AG08395 (cell line): Measurements from ENCODE around the gene KRTAP12-1.

Source experiments
- DNase-seq: peaks from one replicate; pipeline ENCODE4 v3.0.0; 2012; ENCODE audit warnings: mixed read lengths, low spot score

The KRTAP12-1 gene, protein sequence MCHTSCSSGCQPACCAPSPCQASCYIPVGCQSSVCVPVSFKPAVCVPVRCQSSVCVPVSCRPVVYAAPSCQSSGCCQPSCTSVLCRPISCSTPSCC

GRCh38 chr21:44681861-44682579 is at the start of gene KRTAP12-1:
Gene KRTAP12-1, minus strand, starts transcription at chr21:44682163. Its CDS starts 40 bp downstream, at chr21:44682123.
- DNase-seq = no peak

- no peak for DNase-seq
These were observed 49.1 kb upstream of the KRTAP12-1 start for GRCh38 chr21:44730951-44731579.

DNA sequence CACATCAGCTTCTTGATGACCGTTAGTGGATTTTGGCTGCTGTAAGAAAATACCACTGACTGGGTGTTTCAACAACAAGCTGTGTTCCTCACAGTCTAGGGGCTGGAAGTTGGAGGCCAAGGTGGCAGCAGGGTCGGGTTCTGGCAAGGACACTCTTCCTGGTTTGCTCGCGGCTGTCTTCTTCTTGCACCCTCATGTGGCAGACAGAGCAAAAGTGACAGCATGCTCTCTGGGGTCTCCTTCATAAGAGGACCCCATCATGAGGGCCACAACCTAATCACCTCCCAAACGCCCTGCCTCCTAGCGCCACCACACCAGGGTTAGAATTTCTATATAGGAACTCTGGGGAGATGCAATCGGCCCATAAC is 48.0 kb upstream of the KRTAP12-1 start:
- no peak for DNase-seq

GRCh38 chr21:44729336-44730027 is 47.5 kb upstream of the KRTAP12-1 start:
- no peak for DNase-seq

GRCh38 chr21:44728716-44729115 is 46.8 kb upstream of the KRTAP12-1 start:
- DNase-seq = no peak

- DNase-seq = no peak
These were observed 45.8 kb upstream of the KRTAP12-1 start for GRCh38 chr21:44727757-44728156.

DNA sequence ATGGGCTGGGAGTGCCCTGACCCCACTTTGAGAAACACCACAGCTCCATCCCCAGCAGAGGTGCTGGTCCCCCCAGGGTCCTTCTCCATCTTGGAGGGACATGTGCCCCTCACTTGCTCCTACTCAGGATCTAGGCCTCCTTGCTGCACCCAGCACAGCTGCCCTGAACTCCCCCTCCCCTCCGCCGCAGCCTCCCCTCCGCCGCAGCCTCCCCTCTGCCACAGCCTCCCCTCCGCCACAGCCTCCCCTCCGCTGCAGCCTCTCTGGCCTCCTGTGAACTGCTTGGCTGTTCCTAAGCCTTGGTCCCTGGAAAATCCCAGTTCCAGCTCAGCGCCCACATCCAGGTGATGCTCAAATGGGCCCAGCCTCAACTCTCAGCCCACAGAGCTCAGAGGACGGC is 45.4 kb upstream of the KRTAP12-1 start:
- no peak for DNase-seq

DNA sequence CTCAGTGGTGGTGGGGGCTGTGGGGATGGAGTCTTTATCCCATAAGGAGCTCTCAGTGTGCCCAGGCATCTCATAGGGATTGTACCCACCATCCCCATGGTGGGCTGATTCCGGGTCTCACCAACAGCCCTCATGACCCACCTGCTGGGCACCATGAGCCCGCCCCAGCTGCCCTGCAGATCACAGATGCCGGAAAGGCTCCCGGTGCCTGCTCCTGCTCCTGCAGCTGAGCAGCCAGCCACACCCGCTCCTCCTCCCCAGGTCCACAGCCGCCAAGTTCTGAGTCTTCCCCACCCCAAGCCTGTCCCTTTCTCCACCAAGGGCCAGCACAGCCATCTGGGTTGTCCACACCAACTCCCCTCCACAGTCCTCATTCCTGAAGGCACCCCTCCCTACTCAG is 44.9 kb upstream of the KRTAP12-1 start:
- no peak for DNase-seq

- no peak for DNase-seq
These were observed 43.0 kb upstream of the KRTAP12-1 start for GRCh38 chr21:44724926-44725325.

- no peak for DNase-seq
These were observed 42.2 kb upstream of the KRTAP12-1 start for GRCh38 chr21:44724196-44724595.

GRCh38 chr21:44723177-44724131 is 41.5 kb upstream of the KRTAP12-1 start:
- DNase-seq = no peak

DNA sequence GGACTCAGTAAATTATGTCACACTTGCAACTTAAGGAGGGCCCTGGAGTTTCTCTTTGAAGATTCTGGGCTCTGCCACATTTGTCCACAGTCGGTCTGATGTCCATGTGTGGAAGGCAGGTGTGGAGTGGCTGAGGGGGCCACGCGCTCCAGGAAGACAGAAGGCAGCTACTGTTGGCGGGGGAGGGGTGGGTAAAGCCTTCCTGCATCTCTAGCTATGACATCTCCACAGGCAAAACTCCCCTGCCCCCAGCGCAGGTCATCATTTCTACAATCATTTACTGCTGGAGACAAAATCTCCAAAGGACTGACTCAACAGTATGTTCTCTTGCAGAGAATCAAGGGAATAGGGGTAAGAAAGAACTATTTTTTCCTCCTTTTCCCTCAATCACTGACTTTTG is 40.8 kb upstream of the KRTAP12-1 start:
- DNase-seq = no peak

DNA sequence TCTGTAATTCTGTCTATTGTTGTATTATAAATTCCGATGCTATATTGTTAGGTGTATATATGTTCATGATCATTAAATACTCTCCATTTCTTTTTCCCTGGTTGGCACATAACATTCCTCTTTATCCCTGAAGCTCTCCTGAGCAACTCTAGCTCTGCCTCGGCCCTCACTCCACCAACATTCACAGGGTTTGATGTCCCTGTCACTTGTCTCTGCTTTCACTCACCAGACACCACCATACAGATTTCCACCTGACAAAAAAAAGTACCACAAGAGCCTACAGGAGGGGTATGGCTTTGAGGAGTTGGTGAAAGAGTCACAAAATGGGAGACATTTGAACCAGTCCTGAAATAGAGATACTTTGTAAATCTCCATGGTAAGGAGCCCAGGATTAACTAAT is 38.2 kb upstream of the KRTAP12-1 start:
- DNase-seq = no peak

DNA sequence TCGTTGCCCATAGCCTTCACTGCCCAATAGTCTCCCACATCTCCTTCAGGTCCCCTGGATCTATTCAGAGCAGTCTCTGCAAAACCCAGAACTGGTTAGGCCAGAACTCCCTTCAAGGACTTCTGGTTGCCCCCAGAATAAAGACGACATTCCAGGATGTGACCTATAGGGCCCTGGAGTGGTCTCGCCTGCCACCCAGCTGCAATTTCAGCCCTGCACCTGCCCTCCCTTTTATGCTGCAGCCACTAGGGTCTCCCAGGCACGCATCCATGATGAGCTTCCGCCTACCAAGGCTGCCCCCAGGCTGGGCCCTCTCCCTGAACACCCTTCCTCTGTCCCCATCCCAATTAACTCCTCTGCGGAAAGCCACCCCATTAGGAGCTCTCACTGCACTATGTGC is 36.6 kb upstream of the KRTAP12-1 start:
- DNase-seq = no peak

GRCh38 chr21:44718093-44718492 is 36.1 kb upstream of the KRTAP12-1 start:
- DNase-seq = no peak

- no peak for DNase-seq
These were observed 35.0 kb upstream of the KRTAP12-1 start for GRCh38 chr21:44716984-44717383.

DNA sequence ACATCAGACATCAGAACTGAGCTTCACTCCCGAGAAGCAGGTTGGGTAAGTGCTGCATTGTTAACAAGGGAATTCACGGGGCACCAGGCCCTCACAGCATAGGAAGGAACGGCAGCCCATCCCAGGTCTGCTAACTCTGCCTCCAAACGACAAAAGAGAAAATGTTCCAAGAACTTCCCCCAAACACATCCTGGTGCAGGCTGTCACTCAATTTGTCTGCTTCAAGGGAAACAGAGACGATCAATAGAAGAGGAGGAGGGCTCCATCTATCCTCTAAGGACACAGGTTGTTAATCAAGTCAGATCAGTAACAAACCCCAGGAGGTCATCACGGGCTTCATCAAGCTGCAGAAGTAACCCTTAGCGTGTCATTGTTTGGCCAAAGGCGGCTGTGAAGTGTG is 32.9 kb upstream of the KRTAP12-1 start:
- DNase-seq = no peak

- DNase-seq = no peak
These were observed 31.9 kb upstream of the KRTAP12-1 start for GRCh38 chr21:44713846-44714245.

DNA sequence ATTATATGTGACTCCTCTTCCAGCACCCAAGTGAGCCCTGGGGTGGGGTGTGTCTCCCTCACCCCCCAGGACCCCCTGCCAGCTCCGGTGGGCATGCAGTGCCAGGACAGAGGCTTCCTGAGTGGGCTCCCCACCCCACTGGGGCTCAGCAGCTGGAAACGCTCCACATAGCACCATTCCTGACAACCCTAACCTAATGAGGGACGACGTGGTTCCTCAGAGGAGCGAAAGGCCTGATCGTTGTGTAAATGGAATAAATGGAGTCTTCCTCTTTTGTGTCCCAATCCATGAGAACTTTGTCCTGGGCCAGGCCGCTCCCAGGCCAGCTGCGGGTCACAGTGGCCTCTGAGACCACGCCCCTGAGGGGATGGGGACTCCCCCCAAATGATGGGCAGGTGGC is 31.2 kb upstream of the KRTAP12-1 start:
- DNase-seq = no peak

DNA sequence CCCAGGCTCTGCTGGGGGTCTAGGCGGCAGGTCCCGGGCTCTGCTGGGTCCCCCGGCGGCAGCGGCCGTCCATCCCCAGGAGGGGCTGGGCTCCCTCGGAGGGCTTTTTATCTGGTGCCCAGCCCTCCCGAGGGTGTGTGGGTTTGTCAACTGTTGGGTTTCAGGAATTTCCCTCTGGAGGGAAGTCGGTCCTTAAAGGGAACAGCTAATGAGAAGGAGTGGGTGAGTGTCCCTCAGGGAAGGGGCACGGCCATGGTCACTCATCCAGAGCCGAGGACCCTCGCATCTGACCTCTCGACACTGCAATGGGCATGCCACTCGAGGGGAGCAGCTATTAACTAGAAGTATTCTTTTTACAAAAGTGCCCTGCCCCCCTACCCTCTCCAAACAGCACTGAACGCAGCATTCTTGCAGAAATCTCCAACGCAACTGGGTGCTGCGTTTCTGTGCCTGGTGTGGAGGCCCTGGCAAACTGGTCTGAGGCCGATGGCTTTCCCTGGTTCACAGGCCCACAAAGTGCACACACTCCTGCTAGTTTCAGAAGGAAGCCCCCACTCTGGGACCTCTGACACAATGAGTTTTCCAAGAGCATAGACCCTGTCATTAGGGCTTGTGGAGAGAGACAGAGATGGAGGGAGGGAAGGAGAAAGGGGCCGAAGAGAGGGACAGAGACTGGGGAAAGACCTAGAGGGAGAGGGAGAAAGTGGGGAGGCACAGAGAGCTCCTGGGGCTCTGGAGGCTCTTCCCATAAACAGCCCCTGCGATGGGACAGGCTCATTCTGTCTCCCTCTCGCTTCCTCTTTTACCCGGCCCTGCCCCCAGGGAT is 30.5 kb upstream of the KRTAP12-1 start:
- no peak for DNase-seq
